T-helper 1 cell treated with Interleukin-12 subunit alpha and Interleukin-12 subunit beta and Interleukin-4 antibody, amounts not matched to agents 30 ng/mL and 1 ng/mL, for 36 hours (primary cell): ENCODE results near the gene PRKAR2B. TPM values are rescaled to one million over a fixed set of nuclear protein-coding genes. Genes with fewer than 3 reads are reported as not detected.
"Not testable (repeated sequence)": the region's sequence is repeated elsewhere in the genome, so short reads cannot be mapped to it uniquely, and the experiment has no call there.

Source experiments
- intact Hi-C: fragments of 100-400 bp; cut with micrococcal nuclease; formaldehyde crosslinking; loops from one replicate; pipeline ENCODE4 v1.15.1; 2024
- total RNA-seq: library from RNA; stranded (reverse); gene quantifications from 2 replicates; pipeline ENCODE4 v1.2.3, GENCODE V29; 2022

The PRKAR2B gene
- total RNA-seq, 1 donor from 2014 or later, result 1.1 TPM

DNA sequence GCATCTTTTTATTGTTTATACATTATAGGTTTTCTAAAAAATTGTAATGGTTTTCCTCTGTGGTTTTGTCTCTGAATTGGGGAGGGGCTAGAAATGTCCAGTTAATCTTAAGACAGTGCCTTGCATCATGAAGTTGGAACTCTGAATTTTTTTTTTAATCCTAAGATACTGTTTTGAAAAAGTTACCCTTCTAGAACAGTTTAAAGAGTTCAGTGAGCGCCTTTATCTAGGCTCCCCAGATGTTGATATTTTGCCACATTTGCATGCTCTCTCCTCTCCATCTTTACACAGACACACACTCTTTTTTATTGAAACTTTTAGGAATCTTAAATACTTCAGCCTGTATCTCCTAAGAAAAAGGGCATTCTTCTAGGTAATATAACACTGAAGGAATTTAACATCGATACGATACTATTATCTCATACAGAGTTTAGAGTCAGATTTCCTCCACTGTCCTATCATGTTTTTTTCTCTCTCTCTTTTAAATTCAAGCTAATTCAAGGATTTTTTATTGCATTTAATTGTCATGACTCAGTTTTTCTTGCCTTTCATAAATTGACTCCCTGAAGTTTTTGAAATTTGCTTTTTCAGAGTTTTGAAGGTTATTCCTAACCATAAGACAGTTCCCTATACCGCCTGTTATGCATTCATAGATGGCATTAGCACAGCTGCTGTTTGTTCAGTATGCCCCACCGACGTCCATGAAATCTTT is 31.5 kb downstream of the PRKAR2B start:
- intact Hi-C loops, result no loop called here

DNA sequence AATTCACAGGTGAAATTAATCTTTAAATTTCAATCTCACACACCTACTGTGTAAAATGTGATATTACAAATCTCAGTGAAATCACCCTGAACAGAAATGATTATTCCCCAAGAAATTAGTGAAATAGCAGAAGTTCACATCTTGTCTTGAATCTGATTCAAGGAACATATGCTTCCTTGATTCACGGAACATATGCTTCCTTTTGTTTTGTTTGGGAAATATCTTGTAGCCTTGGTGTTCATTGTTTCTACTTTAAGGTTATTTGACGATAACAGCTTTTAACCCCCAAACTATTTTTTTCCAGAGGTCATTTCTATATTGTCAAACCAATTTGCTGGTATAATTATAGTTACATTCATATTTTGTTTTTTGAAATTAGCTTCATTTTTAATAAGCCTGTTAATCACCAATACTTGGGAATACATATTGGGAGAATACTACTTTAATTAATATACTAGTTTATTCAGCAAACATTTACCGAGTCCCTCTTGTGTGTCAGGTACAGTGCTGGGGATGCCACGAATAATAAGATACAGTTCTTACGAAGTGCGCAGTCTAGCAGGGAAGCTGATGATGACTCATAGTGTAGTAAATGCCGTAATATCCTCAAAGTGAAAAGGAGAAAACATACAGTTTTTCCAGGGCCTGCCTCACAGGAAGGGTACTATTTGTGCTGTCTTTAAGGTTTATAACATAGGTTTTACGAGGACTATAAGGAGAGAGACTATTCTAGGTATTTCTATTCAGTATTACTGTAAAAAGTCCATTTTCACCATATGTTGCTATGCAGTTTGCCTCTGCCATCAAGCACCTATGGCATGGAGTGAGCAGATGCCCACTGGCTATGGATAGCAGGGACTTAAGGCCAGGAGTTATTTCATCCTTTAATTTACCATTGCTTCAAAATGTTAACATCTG is 32.5 kb downstream of the PRKAR2B start:
- intact Hi-C loops, result no loop called here

DNA sequence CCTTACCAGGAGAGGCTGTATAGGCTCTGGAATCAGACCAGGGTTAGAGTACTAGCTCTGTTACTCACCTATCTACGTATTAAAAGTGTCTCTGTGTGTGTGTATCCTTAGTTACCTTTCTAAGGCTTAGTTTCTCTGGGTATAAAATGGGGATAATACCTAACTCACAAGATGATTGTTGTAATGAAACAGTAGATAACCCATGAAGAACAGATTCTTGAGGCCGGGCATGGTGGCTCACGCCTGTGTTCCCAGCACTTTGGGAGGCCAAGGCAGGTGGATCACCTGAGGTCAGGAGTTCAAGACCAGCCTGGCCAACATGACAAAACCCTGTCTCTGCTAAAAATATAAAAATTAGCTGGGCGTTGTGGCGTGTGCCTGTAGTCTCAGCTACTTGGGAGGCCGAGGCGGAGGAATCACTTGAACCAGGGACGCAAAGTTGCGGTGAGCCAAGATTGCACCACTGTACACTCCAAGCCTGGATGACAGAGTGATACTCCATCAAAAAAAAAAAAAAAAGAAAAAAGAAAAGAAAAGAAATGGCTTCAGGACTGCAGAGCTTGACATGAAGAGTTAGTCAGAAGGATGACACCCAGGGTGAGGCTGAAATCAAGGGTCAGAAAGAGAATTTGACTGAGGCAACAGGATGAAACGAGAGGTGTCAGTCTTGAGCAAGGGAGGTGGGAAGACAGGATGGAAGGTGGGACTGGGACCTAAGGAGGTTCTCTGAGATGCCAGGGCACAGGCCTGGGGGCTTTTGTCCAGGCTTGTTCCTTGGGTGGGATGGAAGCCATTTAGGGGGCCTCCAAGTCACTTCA is 33.4 kb downstream of the PRKAR2B start:
- intact Hi-C loops, result no loop called here

DNA sequence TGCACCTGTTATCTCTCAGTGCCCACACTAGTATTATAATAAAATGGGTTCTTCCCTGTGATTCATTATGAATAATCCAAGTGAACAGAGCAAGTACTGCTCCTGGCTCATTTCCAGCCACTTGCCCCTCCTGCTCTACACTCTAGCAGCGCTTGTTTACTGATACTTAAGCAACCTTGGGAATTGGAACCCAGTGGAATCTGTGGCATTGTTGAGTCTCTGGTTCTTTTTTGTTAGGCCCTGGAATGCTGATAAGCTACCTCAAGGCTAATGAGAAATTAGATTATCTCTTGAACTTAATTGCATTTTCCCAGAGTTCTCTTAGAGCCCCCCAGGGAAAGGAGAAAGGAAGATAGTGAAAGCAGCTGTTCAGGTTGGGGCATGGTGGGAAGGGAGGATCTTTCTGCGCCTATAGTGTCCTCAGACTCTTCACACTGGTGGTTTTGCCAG is 34.0 kb downstream of the PRKAR2B start:
- intact Hi-C loops, result no loop called here

DNA sequence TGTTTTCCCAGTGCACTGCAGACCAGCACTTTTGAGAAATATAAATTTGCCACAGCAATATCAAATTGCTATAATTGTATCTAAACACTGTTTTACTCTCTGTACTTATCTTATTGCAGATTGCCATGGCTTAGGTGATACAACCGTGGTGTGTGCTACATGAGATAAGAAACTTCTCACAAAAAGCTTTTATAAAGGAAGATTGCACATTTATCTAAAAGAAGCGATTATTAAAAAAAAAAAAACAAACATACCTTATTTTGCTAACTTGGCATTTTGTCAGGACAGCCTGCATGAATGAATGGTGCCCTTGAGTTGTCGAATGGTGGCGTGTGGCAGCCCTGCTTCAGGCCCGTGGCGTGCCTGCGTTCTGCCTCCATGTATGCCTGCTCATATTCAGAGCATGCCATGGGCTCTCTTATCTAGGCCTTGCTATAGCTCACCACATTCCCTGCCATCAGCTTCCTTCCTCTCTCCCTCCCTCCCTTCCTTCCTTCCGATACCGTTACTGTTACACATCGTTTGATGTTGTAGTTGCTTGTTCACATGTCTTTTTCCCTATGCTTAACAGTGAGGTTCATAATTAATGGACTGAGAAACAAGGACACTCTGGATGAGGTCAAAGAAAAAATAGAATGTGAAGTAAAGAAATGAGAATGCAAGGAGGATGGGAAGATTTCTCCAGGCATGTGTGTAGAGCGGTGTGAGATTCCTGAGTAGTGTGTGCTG is 34.9 kb downstream of the PRKAR2B start:
- intact Hi-C loops, result no loop called here

DNA sequence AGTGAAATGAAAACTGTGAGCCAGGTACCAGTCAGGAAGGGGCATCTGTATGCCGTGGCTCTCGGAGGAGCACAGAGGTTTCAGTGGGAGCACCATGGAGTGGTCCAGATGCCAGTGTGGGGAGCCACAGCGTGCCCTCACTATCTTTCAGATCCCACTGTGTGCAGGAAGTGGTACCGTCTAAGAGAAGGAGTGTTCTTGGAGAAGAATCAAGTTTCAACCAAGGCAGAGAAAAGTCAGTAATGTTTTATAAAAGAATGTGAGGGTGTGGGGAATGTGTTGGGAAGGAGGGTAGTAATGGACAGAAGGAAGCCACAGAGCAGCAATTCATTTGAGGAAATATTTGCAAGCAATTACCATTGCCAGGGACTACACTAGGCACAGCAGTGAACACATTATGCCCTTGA is 35.6 kb downstream of the PRKAR2B start:
- intact Hi-C loops, result no loop called here

DNA sequence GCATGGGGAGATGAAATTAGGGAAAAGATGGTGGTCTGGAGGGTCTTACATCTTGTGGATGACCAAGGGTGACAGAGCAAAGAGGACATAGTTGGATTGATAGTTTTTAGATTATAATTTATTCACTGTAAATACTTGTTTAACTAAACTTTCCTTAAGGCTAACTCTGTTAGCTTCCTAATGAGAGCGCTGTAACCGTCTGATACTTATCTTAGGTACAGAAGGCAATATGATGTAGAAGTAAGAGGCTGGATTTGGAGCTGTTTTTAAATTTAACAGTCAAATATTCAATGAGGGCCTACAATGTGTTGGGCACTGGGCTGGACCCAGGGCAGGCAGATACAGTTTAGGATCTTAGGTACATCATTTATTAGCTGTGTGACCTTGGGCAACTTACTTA is 36.0 kb downstream of the PRKAR2B start:
- intact Hi-C loops, result no loop called here

DNA sequence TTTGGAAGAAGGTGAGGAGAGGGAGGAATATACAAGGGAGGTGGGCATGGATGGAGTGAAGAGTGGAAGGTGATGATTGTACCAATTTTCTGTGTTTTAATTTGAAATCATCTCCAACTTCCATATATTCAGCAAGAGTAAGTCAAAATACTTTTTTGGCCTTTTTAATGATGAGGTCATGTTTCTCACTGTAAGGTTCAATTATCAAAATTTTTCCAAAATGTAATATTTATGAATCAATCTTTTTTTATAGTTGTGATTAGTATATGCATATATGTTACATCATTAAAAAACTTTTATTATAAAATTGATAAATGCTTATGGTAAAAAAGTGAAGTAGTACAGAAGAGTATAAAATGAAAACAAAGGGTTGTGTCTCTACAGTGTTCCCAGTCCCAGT is 40.7 kb downstream of the PRKAR2B start:
- intact Hi-C loops, result no loop called here

DNA sequence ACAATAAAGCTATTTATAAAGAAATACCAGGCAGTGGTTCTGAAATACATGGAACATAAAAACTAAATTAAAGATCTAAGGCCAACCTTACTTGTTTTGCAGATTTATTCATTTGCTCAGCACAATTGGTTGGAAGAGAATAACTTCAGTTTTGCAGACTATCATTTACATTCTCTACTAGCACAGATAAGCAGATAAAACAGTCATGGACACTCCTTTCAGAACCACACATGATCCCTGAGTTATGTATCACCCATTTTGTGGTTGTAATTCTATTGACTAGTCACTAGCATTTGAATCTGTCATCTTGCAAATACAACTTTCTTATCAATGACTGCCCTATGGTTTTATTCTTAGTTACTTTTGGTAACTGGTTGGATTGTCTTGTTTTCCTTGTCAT is 45.1 kb downstream of the PRKAR2B start:
- intact Hi-C loops, result no loop called here

DNA sequence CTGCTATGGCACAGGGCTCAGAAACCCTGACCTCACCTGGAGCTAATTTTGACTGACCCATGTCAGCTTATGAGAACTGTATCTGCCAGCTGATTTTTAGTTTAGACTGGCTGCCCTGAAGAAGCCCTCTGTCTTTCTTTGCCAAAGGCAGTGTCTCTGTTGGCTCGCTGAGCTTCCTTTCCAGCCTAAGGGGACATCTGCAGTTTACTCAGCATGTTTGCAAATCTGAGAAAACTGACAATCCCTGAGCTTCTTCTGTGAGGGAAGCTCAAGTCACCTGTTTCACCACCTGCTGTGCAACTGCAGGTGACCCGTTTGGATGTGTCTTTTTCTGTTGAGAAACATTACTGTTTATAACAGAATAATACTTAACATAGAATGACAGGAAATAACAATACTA is 46.0 kb downstream of the PRKAR2B start:
- intact Hi-C loops, result no loop called here

DNA sequence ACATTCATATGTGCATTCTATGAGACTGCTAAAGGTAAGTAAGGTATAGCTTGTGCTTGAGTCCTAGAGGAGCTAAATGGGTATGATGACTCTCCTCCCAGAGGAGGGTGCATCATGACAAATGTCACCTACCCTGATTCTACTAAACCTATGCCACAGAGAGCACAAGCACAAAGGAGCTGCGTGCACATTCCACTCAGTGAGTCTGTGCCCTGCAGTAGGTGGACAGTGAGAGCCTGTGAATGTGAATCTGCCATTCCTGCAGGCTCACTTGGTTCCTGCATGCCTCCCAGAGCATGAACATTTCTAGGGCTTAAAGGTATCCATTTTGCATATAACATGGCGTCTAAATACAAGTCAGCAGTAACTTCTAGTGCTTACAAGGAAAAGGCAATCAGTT is 46.8 kb downstream of the PRKAR2B start:
- intact Hi-C loops, result no loop called here

DNA sequence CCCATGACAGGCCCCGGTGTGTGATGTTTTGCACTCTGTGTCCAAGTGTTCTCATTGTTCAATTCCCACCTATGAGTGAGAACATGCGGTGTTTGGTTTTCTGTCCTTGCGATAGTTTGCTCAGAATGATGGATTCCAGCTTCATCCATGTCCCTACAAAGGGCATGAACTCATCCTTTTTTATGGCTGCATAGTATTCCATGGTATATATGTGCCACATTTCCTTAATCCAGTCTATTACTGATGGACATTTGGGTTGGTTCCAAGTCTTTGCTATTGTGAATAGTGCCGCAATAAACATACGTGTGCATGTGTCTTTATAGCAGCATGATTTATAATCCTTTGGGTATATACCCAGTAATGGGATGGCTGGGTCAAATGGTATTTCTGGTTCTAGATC is 49.2 kb downstream of the PRKAR2B start:
- intact Hi-C loops, result not testable (repeated sequence)

DNA sequence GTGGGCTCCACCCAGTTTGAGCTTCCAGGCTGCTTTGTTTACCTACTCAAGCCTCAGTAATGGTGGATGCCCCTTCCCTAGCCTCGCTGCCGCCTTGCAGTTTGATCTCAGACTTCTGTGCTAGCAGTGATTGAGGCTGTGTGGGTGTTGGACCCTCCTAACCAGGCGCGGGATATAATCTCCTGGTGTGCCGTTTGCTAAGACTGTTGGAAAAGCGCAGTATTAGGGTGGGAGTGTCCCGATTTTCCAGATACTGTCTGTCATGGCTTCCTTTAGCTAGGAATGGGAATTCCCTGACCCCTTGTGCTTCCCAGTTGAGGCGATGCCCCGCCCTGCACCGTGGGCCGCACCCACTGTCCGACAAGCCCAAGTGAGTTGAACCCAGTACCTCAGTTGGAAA is 54.6 kb downstream of the PRKAR2B start:
- intact Hi-C loops, result not testable (repeated sequence)

DNA sequence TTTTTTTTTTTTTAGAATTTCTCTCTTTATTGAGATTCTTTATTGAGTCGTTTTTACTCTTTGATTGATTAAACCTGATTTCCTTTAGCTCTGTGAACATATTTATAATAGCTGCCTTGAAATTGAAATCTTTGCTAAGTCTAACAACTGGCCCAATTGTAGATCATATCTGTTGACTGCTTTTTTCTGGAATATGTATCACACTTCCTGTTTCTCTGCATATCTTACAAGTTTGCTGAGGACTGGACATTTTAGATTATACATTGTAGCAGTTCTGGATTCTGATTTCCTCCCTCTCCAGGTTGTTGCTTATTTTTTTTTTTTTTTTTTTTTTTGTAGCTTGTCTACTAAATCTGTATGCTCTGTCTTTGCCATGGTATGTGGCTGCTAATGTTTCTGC is 56.3 kb downstream of the PRKAR2B start:
- intact Hi-C loops, result no loop called here

DNA sequence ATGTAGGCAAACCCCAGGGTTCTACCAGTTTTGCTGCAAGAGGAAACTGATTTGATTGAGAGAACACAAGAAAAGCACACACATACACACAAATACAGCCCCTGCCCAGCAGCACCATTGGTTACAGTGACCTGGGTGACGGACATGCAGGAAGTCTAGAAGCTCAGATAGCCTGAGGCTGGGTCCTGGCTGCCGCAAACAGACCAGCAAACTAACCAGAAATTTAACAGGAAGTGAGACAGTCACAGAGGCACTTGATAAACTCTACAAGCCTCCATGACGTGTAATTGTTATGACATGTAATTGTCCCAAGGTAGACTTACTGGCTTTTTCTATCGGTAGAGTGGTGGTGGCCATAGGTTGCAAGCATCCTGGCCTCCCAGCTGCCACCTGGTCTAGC is 58.9 kb downstream of the PRKAR2B start:
- intact Hi-C loops, result no loop called here

DNA sequence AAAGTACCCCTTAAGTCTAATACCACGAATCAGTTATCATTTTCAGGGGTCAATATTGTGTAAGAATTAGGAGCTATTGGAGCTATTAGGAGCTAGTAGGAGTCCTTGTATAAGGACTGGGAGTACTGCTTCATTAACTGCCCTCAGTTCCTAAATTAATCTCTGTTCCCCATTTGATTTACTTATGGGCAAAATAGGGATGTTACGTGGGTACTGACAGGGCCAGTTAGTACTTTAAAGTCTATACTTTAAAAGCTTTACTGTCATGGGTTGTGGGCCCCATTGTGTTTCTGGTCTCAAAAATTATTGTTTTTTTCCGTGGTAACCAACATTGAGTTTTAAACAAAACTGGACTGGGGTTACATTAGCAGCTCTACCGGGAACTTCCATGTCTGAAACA is 60.3 kb downstream of the PRKAR2B start:
- intact Hi-C loops, result no loop called here

DNA sequence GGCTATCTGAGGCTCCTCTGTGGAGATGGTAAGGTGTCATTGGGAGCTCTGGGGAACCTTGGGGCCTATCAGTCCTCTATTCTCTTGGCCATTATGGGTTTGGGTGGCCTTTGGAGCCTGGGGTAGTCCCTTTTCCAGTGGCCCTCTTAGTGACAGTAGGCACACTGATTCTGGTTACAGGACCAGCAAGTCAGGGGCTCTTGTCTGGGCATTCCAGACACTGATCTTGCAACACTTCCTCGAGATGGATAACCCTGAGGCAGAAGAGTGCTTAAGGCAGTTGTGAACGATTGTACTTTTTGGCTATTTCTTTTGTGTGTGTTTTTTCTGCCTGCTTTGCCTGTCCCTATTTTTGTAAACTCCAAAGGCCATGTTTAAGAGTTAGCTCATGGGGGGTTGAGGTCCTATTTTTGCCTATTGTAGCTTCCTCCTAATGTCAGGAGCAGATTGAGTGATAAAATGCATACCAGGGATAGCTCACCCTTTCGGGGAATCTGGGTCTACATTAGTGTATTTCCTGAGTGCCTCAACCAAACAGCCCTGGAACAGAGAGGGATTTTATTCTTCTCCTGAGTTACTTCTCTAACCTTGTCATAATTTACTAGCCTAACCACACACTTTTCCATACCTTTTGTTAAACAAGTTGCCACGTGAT is 61.2 kb downstream of the PRKAR2B start:
- intact Hi-C loops, result no loop called here

DNA sequence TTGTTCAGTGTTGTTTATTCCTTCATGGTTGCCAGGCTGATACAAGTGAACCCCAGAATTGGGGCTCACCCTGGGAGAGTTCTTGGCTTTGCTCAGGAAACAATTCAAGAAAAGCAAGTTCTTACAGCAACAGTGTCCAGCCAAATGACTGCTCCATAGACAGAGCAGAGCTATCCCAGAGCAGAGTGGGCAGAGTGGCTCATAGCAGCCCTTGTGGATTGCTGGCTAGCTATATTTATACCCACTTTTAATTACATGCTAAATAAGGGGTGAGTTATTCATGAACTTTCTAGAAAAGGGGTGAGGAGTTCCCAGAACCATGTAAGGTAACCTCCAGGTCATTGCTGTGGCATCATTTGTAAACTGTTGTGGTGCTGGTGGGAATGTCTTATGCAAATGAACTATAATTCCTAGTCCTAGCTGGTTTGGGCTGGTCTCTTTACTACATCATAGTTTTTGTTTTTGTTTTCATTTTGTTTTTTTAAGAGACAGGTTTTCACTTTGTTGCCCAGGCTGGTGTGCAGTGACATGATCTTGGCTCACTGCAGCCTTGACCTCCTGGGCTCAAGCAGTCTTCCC is 64.4 kb downstream of the PRKAR2B start:
- intact Hi-C loops, result no loop called here

DNA sequence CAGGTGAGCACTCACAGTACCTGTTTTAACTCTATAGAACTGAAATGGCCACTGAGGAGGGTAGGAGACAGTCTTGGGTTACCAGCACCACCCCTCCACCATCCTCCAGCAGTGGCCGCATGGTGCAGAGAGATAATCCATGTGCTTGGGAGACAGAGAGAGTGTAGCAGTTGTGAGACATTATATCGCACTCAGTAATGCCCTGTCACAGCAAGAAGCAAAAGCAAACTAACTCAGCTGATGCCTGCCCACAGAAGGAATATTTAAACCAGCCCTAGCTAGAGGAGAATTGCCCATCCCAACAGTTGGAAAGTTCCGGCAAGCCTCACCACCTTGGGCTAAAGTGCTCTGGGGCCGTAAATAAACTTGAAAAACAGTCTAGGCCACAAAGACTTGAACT is 65.5 kb downstream of the PRKAR2B start:
- intact Hi-C loops, result no loop called here

DNA sequence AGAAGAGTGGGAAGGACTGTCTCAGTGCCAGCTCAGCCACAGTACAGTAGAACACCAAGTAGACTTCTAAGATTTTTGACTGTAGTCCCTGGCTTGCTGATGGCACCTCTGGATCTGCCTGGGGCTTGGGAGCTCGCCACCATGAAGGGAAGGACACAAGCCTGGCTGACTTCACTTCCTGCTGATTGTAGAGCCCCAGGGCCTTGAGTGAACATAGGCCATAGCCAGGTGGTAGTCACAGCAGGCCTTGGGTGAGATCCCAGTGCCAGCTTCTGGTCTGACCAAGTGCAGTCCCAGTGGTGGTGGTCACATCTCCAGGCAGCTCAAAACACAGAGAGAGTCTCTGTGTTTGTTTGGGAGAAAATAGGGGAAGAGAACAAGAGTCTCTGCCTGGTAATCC is 66.7 kb downstream of the PRKAR2B start:
- intact Hi-C loops, result no loop called here
